GM19467 (cell line): ENCODE results near the gene RIOK1.
"Not testable (repeated sequence)": the region's sequence is repeated elsewhere in the genome, so short reads cannot be mapped to it uniquely, and the experiment has no call there.

Source experiments
- ATAC-seq: cut with Tn5 transposase; IDR thresholded peaks from one replicate; pipeline ENCODE4 v1.9.1; 2021; ENCODE audit warnings: mild to moderate bottlenecking, moderate library complexity; ENCODE audit not compliant: unreplicated experiment

The RIOK1 gene

DNA sequence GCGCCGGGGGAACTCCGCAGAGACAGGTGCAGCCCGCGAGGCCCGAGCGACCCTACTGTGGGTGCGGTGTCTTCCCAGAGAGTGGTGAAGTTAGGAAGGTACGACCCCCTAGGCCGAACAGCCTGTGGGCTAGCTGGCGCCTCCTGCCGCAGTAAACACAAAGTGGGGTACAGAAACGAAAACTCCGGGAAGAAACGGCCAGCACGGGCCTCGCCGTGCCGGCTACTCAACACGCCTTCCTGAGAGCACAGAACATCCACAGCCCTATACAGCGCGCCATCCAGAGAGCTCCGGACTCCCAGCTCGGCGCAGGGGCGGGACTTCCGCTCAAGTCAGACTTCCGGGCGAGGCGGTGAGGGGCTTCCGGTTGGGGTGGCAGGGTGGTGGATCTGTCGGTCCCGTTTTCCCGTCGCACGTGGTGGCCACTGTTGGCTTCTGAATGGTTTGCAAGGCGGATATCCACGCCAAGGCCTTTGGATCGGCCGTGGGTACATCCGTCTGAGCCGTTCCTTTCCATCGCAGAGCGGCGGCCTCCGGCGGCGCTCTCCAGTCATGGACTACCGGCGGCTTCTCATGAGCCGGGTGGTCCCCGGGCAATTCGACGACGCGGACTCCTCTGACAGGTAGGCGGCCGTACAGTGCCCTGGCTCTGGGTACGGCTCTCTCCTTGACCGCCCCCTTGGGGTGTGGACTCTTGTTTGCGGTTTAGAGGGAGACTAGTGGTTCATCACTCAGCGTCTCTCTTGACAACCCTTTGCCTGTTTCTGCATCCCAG, at the start of gene RIOK1, which contains the start of gene CAGE1:
RIOK1 (plus strand) TSS at position 358 of the 775 bp plus-strand sequence; CDS start at position 553, 195 bp downstream.
CAGE1 (minus strand) TSS at position 292 of the 775 bp plus-strand sequence. CDS start 2,569 bp downstream, outside the sequence.
- ATAC-seq, result peak; percentile 97

DNA sequence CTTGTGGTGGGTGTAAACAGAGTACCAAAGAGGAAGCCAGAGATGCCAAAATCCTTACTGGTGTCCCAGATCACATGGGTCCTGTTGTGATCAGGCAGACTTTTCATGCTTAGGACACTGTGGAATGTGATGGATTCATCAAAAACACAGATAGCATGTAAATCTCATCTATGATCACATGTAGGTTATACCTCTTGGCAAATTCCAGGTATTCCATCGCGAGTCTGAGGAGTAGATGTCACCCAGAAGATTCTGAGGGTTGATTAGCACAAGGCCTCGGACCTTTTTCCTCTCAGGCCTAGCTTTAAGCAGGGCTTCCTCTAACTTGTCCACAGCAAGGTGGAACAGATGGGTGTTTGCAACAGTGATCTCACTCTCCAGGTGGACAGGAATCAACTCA, 48.3 kb upstream of the RIOK1 start:
- no peak for ATAC-seq

DNA sequence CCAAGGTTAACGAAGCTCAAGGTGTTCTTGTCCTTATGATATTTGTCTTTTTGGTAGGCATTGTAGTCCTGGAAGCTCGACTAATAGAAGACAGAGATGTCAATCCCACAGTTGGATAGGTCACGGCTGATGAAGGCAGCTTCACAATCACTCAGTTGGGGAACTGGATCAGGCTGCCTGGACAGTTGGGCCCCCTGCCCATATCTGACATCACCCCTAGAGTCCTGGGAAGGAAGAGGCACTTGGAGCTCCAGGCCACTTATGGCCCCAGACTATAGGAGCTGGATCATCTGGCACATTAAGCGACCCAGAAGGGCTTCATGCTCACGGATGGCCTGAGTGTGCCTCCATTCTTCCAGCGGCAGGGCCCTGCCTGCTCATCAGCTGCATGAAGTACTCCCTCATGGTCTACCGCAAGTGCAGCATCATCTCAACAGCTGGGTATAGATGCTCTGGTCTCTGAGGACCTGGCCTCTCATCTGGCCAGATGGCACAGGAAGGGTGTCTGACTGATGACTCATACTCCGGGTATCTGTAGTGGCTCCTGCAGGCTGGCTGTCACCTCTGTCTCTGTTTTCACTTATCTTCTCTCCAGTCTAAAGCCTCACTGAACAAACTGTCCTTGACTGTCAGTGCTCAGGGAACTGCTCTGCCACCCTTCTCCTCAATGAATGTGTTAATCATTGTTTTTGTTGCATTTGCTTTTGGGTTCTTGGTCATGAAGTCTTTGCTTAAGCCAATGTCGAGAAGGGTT, 47.4 kb upstream of the RIOK1 start:
- no peak for ATAC-seq

DNA sequence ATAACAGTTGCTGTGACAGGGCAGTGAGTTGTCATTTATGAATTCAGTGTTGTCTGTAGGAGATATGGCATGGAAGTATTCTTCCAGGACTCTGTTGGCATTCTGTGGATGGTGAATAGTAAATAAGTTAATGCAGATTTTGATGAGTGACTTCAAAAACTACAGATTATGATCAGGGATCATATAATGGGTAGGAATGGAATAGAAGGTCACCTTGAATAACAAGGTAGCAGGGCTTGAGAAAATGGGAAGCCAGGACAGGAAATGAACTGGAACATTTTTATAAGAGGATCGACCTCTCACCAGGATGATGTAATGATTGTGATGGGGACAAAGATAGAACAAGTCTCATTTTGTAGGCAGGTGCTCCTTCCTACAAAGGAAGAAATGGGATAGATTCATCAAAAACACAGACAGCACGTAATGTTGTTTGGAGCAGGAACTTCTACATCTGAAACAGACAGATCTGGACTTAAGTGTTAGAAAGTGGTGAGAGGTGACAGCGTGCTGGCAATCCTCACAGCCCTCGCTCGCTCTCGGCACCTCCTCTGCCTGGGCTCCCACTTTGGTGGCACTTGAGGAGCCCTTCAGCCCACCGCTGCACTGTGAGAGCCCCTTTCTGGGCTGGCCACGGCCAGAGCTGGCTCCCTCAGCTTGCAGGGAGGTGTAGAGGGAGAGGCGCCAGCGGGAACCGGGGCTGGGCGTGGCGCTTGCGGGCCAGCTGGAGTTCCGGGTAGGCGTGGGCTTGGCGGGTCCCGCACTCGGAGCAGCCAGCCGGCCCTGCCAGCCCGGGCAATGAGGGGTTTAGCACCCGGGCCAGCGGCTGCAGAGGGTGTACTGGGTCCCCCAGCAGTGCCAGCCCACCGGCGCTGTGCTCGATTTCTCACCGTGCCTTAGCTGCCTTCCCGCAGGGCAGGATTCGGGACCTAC, 45.8 kb upstream of the RIOK1 start:
- no peak for ATAC-seq

DNA sequence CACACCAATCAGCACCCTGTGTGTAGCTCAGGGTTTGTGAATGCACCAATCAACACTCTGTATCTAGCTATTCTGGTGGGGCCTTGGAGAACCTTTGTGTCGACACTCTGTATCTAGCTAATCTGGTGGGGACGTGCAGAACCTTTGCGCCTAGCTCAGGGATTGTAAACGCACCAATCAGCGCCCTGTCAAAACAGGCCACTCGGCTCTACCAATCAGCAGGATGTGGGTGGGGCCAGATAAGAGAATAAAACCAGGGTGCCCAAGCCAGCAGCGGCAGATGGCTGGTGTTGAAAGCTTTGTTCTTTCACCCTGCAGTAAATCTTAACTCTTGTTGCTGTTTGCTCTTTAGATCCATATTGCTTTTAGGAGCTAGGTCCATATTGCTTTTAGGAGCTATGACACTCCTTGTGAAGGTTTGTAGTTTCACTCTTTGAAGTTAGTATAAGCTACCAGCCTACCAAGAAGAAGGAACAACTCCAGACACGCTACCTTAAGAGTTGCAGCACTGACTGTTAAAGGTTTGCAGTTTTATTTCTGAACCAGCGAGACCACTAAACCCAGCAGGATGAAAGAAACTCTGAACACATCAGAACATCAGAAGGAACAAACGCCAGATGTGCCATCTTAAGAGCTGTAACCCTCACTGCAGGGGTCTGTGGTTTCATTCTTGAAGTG, 44.7 kb upstream of the RIOK1 start:
- ATAC-seq, result not testable (repeated sequence)

DNA sequence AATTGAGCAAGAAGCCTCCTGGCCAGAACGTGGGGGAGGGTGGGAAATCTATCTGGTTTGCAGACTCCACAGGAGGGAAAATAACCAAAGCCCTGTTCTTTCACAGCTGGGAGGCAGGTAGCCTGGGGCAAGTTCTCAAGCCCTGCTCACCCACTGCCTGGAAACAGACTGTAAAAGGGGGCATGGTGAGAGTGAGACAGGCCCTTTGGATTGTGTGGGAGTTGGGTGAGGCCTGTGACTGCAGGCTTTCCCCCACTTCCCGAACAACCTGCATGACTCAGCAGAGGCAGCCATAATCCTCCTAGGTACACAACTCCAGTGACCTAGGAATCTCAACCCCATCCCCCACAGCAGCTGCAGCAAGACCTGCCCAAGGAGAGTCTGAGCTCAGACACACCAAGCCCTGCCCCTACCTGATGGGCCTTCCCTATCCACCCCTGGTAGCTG, 42.0 kb upstream of the RIOK1 start:
- not testable (repeated sequence) for ATAC-seq

DNA sequence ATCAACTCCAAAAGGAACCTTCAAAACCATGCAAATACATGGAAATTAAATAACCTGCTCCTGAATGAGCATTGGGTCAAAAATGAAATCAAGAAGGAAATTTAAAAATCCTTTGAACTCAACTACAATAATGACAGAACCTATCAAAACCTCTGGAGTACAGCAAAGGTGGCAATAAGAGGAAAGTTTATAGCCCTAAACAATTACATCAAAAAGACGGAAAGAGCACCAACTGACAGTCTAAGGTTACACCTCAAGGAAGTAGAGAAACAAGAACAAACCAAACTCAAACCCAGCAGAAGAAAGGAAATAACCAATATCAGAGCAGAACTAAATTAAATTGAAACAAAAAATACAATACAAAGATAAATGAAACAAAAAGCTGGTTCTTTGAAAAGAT, 39.0 kb upstream of the RIOK1 start:
- ATAC-seq, result not testable (repeated sequence)

DNA sequence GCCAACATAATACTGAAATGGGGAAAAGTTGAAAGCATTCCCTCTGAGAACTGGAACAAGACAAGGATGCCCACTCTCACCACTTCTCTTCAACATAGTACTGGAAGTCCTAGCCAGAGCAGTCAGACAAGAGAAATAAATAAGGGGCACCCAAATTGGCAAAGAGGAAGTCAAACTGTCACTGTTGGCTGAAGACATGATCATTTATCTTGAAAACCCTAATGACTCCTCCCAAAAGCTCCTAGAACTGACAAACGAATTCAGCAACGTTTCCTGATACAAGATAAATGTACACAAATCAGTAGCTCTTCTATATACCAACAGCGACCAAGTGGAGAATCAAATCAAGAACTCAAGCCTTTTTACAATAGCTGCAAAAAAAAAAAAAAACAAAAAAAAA, 37.7 kb upstream of the RIOK1 start:
- not testable (repeated sequence) for ATAC-seq

DNA sequence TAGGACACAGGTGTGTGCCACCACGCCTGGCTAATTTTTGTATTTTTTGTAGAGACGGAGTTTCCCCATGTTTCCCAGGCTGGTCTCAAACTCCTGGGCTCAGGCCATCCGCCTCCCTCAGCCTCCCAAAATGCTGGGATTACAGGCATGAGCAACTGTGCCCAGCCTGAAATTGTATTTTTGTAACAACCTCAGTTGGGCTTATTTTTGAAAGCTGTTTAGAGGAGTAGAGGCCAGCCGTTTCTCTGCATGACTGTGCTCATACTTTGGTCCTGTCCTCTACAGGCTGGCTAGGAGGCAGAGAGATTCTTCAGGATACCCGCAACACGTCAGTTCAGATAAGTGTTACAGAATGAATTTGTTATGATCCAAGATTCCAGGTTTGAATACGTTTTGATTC, 22.2 kb upstream of the RIOK1 start:
- no peak for ATAC-seq

DNA sequence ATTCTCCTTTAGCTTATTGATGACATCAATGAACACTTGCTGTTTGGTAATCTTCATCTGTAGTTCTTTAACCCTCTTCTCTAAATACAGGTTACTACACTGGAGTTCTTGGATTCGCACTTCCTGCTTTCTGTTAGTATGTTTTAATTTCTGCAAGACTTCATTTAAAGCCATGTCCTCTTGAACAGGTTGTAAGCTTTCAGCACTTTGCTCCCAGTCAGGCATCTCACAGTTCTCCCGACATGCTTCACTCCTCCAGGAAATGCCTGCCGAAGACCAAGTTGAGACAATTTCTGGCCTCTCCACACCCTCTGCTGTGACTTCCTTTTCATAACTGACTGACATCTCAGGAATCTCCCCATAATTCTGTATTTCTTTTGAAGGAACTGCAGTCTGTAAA, 15.9 kb upstream of the RIOK1 start:
- ATAC-seq, result no peak

DNA sequence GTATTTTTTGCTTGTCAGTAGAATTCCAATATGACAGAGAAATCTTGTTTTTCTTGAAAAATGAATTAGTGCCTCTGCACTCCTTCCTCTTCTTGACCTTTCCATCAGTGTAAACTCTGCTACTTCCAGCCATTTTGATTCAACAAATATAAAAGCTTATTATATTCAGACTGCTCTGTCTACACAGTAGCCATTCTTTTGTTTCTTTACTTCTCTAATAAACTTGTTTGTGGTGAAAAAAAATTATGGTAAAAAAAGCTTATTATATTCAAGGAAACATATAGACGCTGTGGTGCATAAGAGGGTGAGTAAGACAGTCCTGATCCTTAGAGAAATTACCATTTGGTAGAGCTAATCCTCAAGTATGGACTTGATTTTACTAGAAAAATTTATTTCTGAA, 11.6 kb upstream of the RIOK1 start:
- no peak for ATAC-seq

DNA sequence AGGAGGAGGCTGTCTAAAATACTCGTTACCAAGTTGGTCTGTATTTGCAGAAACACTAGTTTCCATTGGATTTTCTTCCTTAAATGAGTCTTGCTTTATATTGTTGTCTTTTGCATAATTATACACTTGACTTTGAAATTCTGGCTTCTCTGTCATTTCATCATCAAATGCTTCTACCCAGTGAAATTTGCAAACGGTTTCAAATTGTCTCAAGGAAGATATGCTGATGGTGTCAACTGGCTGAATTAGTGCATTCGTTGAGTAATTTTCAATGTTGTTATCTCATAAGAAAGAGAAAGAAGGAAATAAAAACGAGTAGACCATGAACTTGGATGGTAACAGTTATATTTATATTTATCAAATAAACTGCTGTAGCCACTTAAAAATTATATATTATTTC, 10.9 kb upstream of the RIOK1 start:
- no peak for ATAC-seq

DNA sequence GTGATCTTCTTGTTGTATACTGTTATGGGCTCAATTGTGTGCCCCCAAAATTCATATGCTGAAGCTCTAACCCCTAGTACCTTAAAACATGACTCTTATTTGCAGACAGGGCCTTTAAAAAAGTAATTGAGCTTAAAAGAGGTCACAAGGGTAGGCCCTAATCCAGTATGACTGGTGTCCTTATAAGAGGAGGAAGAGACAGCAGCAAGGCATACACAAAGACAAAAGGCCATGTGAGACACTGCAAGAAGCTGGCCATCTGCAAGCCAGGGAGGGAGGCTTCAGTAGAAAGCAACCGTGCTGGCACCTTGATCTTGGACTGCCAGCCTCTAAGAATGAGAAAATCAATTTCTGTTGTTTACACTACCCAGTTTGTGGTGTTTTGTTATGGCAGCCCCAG, 8.5 kb upstream of the RIOK1 start:
- no peak for ATAC-seq

DNA sequence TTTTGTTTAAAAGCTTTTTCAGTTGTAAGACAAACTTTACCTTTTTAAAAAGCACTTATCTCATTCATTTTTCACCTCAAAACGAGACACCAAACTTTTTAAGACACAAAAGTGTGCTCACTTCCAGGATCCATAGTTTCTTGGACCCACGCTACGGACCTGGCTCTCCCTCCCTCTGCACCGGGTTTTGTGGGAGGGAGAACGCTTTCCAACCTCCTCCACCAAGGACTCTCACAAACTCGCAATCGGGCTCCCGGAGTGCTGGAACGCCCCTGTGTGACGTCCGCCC, 502 bp upstream of the RIOK1 start:
- no peak for ATAC-seq

DNA sequence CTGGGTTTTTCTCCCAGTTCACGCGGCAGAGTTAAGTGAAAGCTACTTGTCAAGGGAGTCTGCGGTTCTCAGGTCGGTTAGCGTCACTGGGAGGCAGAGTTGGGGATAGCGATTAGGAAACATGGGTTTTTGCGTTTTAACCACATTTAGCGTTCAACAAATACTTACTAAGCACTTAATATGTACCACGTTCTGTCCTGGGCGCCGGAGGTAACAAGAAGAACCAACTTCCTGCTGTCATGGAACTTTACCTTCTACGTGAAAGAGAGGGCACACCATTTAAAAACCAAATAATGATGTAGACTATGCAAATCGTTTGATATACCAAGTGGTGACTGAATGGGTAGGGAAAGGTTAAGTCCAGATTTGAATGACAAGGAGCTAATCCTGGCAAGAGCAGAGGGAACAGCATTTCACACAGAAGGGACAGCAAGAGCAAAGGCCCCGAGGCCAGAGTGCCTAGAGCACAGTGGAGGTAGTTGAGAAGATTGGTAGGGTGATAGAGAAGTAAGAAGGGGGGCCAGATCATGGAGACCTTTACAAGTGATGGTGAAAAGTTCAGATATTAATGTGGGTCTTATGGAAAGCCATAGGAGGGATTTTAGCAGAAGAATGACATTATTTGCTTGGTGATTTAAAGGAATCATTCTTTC, 744 bp downstream of the RIOK1 start:
- ATAC-seq, result peak; percentile 3

DNA sequence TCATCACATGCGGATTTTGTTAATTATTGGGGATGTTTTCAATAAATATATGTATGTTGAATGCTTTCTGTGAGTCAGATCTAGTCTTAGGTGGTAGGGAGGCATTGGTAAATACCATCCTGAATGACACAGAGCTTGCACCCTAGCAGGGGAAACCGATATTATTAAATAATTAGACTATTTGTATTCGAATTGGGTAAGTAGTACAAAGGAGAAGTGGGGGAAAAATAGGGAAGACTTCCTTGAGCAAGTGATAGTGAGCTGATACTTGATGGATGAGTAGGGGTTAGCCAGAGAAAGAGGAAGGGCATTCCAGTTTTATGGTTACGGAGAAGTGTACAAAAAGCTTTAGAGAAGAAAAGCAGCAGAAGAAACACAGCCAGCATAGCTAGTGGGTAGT, 1.5 kb downstream of the RIOK1 start:
- ATAC-seq, result no peak

DNA sequence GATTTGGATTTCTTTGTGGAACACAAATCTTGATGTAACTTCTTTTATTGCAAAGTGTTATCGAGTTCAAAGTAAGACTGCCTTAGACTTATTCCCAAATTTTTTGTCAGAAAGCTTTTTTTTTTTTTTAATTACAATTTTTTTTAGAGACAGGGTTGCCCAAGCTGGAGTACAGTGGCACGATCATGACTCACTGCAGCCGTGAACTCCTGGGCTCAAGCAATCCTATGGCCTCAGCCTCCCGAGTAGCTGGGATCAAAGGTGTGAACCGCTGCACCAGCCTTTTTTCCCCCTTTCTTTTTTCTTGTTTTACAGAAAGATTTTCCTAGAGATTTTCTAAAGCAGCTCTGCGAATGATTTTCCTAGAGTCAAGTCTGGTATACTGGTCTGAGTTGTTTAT, 2.8 kb downstream of the RIOK1 start:
- ATAC-seq, result no peak

DNA sequence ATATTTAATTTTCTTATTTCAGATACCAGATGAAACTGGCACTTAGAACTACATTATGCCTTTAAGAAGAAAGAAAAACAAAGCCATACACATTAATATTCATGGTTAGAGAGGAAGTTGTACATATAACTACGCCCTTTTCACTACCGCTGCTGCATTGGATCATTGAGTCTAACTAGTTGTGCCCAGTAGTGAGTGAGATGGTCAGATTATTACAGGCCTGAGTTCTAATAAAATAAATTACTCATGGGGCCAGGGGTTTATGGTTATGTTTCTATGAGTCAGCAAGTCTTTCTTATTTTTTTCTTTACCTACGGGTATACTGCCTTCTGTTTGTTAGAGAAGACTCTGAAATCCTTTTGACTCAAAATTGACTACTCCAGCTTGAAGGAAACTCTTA, 11.5 kb downstream of the RIOK1 start:
- ATAC-seq, result no peak

DNA sequence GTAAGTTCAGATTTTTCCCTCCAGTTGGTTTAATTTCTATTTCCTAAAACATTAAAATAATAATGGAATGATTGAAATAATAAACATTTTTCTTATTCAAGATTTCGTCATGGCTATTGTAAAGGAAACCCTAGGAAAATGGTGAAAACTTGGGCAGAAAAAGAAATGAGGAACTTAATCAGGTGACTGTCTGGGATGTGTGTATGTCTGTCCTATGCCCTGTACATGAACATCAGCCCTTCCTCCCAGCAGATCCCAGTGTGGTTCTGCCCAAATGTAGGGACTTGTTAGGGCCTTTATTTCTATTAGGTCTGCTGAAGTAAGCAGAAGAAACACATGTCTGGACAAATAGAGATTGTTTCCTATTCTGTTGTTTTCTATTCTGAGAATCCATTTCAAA, 13.1 kb downstream of the RIOK1 start:
- no peak for ATAC-seq

DNA sequence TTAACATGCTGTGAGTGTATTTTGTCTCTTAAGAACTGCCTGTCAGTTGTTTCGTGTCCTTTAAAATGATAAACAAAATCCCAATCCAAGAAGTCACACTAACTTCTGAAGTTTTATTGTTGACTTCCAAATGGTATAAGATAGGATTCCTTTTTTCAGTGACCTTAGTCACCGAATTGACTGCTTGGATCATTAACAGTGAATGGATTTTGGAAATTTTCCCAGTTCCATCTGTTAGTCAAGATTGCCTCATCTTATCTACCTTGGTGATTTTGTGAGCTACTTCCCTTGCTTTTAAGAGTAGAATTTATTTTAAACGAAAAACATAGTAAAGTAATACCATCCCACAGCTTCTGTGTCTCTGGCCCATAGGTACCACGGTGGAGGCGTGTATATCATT, 14.9 kb downstream of the RIOK1 start:
- no peak for ATAC-seq
